ENCODE measurements around the gene HOXA7.

- TF ChIP-seq POLR2A (IDR thresholded peaks at IDR 0.05; ENCODE audit: low read depth, low read length) (no peak), POLR2AphosphoS5 (IDR thresholded peaks at IDR 0.05; ENCODE audit: low read depth, low read length) (no peak), TAF1 (IDR thresholded peaks at IDR 0.05; ENCODE audit: low read depth, low read length) (no peak), PAX5 (IDR thresholded peaks at IDR 0.05; ENCODE audit: insufficient read depth, low read length, severe bottlenecking) (no peak)
These were observed 27.3 kb upstream of the HOXA7 start for GRCh38 chr7:27183682-27184336.
